Suprapubic skin (tissue), 4 donors: ENCODE data around the gene STK10.

Experiments used
- CTCF ChIP-seq, 2 donors: fragments of 200-600 bp in 1 of 2; fragments of 450-650 bp in 1 of 2; sonication (generic) in 1 of 2; IDR thresholded peaks; one replicate each; pipeline ENCODE4 v1.5.1; 2016 to 2019; ENCODE audit warnings: antibody characterized with exemption in 2 of 2, mild to moderate bottlenecking in 1 of 2, moderate library complexity in 1 of 2
- EP300 ChIP-seq: sonication (generic); formaldehyde crosslinking; IDR thresholded peaks from one replicate; pipeline ENCODE4 v1.6.1; 2017; ENCODE audit warnings: antibody characterized with exemption
- POLR2A ChIP-seq, 2 donors: fragments of 450-650 bp; IDR thresholded peaks; one replicate each; pipeline ENCODE4 v1.6.1; 2017; ENCODE audit warnings: antibody characterized with exemption in 2 of 2, mild to moderate bottlenecking in 2 of 2, moderate library complexity in 2 of 2
- POLR2AphosphoS5 ChIP-seq, 3 donors: sonication (generic); formaldehyde crosslinking; IDR thresholded peaks; one replicate each; pipeline ENCODE4 v1.6.1; 2017; ENCODE audit warnings: antibody characterized with exemption in 3 of 3

- TF ChIP-seq POLR2A (IDR thresholded peaks at IDR 0.05) (no peak), CTCF (IDR thresholded peaks at IDR 0.05) (no peak), EP300 (no peak), POLR2AphosphoS5 (IDR thresholded peaks at IDR 0.05) (no peak)
Observed at GRCh38 chr5:172141949-172142319, 46.1 kb downstream of the STK10 start.
